HG03571 (cell line): ENCODE results near the gene MACROD2.
A peak's percentile ranks its signal among the peaks of the same experiment; 100 is the strongest.

Source experiments
- ATAC-seq: cut with Tn5 transposase; IDR thresholded peaks from one replicate; pipeline ENCODE4 v1.9.1; 2021; ENCODE audit not compliant: unreplicated experiment

Gene MACROD2

GRCh38 chr20:14512839-14513238, 517.5 kb downstream of the MACROD2 start:
- no peak for ATAC-seq

DNA sequence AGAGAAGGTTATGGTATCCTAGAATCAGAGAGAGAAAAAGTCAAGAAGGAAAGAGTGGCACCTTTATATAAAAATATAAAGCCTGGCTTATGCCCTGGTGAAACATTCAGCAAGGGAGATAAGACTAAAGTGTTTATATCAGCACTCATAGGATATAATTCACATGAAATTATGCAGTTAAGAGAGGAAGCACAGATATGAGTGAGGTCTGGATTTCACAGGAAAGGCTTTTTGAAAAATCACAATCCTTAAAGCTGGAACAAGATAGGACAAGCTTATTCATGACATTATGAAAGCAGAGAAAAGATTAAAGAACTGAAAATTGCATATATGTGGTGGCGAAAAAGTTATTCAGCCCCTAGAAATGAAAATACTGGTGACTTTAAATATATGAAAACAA, 523.3 kb downstream of the MACROD2 start:
- no peak for ATAC-seq

DNA sequence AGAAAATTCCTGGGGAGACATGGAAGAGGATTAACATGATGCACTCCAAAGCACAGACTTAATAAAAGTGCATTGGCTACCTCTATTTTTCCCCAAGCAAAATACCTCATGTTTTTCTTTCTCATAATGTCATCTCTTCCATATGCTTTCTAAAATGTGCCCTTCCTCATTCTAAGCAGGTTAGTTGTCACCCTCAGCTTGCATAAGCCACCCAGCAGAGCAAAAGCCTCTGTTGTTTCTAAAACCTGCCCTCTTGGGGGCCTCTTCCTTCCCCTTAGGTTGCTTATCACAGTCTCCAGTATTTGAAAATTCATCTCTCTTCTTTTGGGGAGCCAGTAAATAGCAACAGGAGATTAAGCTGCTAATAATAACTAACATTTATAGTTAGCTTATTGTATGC, 525.7 kb downstream of the MACROD2 start:
- ATAC-seq, result no peak

GRCh38 chr20:14521436-14521835, 526.1 kb downstream of the MACROD2 start:
- ATAC-seq, result no peak

GRCh38 chr20:14522595-14522994, 527.3 kb downstream of the MACROD2 start:
- ATAC-seq, result no peak

GRCh38 chr20:14523090-14523489, 527.8 kb downstream of the MACROD2 start:
- ATAC-seq, result no peak

- no peak for ATAC-seq
These were observed 530.1 kb downstream of the MACROD2 start for GRCh38 chr20:14525426-14525825.

- ATAC-seq, result no peak
These were observed 531.6 kb downstream of the MACROD2 start for GRCh38 chr20:14526891-14527290.

GRCh38 chr20:14531786-14532185, 536.5 kb downstream of the MACROD2 start:
- ATAC-seq, result no peak

GRCh38 chr20:14536738-14537137, 541.4 kb downstream of the MACROD2 start:
- no peak for ATAC-seq

DNA sequence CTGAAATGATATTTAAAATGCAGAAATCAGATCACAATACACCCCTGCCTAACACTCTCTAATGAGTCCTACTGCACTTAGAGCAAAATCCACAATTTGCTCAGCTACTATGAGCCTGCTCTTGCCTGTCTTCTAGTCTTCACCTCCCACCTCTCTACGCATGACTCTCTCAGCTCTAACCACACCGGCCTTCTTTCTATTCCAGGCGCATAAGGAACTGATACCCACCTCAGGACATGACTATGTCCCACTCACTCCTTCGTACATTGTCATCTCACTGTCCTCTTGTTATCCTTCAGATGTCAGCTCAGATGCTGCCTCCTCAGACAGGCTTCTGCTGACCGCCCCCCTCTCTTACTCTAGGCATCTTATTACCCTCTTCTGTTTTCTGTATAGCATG, 543.1 kb downstream of the MACROD2 start:
- peak; percentile 92 for ATAC-seq

- no peak for ATAC-seq
These were observed 547.7 kb downstream of the MACROD2 start for GRCh38 chr20:14543040-14543439.

DNA sequence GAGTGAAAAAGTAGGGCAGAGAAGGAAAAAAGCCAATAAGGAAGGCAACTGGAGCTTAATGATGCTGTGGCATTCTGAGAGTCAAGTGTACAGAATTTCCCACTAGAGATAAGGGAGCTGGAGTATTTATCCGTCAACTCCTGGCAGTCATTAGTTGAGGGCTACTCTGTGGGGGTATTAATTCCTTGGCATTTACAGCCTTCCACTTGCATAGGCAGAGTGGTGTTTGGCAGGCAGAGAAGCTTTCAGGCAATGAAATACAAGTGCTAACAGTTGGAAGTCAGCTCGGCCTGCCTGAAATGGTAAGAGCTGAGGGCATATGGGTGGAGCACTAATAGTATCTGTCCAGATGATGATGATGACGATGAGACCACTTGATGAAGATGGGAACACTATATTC, 549.4 kb downstream of the MACROD2 start:
- no peak for ATAC-seq

- ATAC-seq, result no peak
These were observed 555.3 kb downstream of the MACROD2 start for GRCh38 chr20:14550655-14551054.

- ATAC-seq, result no peak
These were observed 558.6 kb downstream of the MACROD2 start for GRCh38 chr20:14553774-14554534.

DNA sequence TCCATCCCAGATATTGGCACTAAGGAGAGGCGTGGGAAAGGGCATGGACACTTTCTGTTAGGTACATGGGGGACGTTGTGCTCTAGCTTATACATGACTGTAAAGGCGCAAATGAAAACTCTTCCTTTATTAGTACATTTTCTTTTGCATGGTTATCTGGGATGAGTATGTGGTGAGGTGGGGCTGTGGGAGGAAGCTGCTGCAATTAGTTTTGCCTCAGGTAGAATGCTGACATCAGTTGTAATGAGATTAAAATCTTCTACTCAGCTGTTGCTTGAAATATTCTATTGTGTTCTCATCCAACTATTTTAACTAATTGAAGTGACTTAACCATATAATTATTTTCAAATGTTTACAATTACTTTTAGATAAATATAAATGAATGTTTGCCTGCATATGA, 560.4 kb downstream of the MACROD2 start:
- no peak for ATAC-seq

GRCh38 chr20:14556206-14556605, 560.9 kb downstream of the MACROD2 start:
- no peak for ATAC-seq

DNA sequence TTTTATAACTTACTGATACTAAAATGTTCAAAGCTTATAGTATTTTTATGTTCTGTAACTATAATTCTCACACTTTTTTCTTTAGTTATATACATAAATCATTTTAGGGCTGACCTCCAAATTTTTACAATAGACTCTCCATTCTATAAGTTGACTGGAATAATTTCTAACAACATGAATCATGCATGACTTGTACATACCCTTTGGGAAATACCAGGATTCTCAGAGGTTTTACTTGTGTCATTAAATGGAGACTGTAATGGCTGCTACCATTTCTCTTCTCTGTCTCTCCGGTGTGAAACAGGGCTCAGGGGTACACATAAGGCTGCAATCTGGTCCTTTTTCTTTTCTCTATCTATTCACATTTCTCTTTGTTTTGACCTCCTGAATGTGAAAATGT, 564.3 kb downstream of the MACROD2 start:
- no peak for ATAC-seq

- no peak for ATAC-seq
These were observed 566.5 kb downstream of the MACROD2 start for GRCh38 chr20:14561741-14562221.

DNA sequence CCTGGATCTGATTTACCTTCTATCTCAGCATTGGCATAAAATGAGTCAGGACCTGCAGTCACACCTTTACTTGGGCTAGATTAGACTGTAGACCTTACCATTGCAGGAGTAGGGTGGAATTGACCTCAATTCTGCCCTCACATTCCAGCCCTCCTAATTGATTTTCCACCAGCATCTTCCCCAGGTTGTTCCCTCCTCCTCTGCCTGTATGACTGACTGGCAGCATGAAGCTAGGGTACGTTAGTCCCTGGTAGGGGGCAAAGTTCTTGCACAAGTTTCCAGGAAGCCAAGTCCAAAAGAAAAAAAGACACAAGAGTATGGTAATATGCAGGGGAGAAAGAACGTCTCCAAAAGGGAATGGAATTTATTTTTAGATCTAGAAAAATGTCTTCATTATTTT, 567.7 kb downstream of the MACROD2 start:
- no peak for ATAC-seq

DNA sequence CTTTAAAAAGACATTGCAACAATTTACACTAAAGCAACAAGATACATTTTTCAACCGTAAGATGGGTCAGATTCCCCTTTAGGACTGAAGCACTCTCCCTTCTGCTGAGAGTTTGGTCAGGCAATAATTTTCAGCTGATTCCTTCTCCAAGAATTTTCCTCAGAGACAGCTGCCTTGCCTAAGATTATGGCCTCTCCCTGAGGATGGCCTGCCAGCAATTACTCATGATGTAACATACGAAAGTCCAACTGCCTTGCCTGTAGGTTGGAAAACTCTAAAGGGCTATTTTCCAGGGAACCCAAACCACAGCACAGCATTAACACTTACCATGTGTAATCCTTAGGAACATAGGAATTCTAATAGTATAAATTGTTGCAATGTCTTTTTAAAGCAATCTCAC, 571.2 kb downstream of the MACROD2 start:
- ATAC-seq, result no peak

GRCh38 chr20:14568225-14568624, 572.9 kb downstream of the MACROD2 start:
- ATAC-seq, result no peak

DNA sequence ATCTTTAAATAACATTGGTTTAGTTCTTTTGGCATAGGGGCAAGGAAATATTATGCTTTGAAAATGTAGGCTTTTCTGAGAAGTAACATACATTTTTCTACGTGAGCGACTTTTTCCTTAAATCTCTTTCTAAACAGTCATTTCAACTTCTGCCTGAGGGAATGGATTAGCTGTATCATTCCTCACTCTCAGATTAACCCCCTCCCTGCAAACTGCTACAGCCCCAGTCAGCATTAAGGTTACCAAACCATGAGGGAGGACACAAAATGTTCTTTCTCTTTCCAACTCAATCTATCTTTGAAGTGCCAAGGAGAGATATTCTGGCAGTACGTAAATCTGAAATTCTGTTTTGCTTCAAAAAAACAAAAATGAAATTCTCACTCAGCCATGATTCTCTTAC, 573.4 kb downstream of the MACROD2 start:
- no peak for ATAC-seq
